DMS114 treated with DMSO at 0.1 percent for 48 hours (cell line): ENCODE data around the gene PGLYRP1.

Experiments
- DNase-seq: peaks from one replicate; lab custom pipeline; 2025; ENCODE audit not compliant: unreplicated experiment; lab: John Stamatoyannopoulos, UW

PGLYRP1 gene

GRCh38 chr19:45971260-45971902 lies 51.5 kb downstream of the PGLYRP1 start:
- no peak for DNase-seq

GRCh38 chr19:45969676-45970075 lies 53.2 kb downstream of the PGLYRP1 start:
- no peak for DNase-seq
